ENCODE data around the gene KCNH5. TPM values are rescaled to one million over a fixed set of nuclear protein-coding genes. Genes with fewer than 3 reads are reported as not detected.

The KCNH5 gene
- total RNA-seq, 1 donor from 2014 or later: 0.29 TPM

DNA sequence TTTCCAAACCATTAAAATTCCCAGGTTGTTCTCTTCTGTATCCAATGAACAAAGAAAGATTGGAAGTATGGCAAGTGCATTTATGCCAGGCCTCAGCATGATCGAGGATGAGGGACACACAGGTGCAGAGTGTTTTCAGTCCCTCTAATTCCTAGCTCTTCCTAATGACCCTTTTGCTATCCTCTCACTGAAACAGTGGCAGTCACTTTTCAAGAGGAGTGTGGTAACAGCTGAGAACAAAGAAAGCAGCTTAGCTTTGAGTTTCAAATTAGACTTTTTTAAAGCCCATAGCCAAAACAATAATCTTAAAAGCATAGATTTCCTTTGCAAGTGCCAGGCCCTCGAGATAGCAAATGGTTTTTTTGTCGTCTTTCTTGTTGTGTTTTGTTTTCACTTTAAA is 110.8 kb downstream of the KCNH5 start:
- no peak overlapping the region for H3K27ac ChIP-seq
- H3K9me3 ChIP-seq: no peaks in the 10 kb centered on the region
- no peaks in the 10 kb centered on the region for H3K36me3 ChIP-seq
- intact Hi-C loops (cut with DNase I): no loop called here
- no peak for DNase-seq
- no peaks in the 10 kb centered on the region for H3K27me3 ChIP-seq
- no peaks in the 10 kb centered on the region for H3K4me1 ChIP-seq
- TF ChIP-seq, protein P1, sequence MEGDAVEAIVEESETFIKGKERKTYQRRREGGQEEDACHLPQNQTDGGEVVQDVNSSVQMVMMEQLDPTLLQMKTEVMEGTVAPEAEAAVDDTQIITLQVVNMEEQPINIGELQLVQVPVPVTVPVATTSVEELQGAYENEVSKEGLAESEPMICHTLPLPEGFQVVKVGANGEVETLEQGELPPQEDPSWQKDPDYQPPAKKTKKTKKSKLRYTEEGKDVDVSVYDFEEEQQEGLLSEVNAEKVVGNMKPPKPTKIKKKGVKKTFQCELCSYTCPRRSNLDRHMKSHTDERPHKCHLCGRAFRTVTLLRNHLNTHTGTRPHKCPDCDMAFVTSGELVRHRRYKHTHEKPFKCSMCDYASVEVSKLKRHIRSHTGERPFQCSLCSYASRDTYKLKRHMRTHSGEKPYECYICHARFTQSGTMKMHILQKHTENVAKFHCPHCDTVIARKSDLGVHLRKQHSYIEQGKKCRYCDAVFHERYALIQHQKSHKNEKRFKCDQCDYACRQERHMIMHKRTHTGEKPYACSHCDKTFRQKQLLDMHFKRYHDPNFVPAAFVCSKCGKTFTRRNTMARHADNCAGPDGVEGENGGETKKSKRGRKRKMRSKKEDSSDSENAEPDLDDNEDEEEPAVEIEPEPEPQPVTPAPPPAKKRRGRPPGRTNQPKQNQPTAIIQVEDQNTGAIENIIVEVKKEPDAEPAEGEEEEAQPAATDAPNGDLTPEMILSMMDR (IDR thresholded peaks at IDR 0.05): no peak
- H3K4me3 ChIP-seq: no peak overlapping the region
- ATAC-seq: no peak

DNA sequence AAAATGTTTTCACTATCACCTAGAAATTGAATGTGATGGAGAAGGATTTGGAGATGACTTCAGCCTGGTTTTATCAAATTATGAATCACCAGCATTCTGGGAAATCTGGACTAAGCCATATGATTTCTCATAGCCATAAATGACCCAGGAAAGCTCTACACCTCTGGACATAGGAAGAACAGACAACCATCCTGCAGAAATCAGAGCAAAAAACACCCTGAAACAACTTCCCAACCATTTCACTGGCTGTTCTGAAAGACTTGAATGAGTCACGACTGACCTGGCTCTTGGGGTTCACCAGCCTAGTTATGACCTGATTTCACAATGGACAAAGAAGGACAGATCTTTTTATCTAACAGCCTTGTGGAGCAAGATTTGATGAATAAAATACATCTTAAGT is 123.8 kb downstream of the KCNH5 start:
- intact Hi-C loops (cut with DNase I): no loop called here
- TF ChIP-seq, protein P1 (IDR thresholded peaks at IDR 0.05): no peak
- no peaks in the 10 kb centered on the region for H3K9me3 ChIP-seq
- DNase-seq (no peak), ATAC-seq (no peak)
- H3K27me3 ChIP-seq: no peaks in the 10 kb centered on the region
- no peaks in the 10 kb centered on the region for H3K4me1 ChIP-seq
- no peak overlapping the region for H3K4me3 ChIP-seq
- no peak overlapping the region for H3K27ac ChIP-seq
- no peaks in the 10 kb centered on the region for H3K36me3 ChIP-seq

DNA sequence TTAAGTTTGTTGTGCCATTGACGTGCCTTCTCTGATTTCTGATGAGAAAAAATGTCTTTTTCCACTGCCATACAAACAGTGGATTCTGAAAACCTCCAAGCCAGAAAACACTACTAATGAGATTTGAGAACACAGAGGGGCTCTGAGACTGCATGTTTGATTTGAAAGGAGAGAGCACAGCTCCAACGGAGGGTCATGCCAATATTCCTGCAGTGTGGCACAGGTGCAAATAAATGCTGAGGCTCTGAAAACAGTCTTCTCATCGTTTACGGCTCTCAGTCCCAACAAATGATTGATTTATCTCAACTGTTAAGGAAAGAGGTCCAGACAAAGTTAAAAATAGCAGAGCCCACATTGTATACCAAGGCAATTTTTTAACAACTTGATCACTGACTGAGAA is 128.7 kb downstream of the KCNH5 start:
- TF ChIP-seq, protein P1 (IDR thresholded peaks at IDR 0.05): no peak
- DNase-seq: no peak
- H3K27ac ChIP-seq: no peak overlapping the region

DNA sequence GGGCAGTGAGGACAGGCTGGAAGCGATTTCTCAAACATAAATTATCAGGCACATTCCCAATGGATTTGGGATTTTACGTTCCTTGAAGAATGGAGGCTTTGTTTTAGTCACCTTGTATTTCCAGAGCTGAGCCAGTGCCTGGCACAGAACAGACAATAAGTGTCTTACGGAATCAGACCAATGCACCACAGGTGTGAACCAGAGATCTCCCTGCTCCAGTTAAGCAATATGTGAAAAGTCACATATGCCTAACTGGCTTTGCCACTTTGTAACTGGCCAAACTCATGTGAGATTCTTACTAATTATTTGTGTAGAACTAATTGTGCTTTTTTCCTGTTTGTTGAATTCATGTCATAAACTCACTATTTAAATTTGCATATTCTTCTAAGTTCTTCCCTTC is 130.4 kb downstream of the KCNH5 start:
- ATAC-seq (no peak), DNase-seq (no peak)
- no peaks in the 10 kb centered on the region for H3K4me1 ChIP-seq
- H3K9me3 ChIP-seq: no peaks in the 10 kb centered on the region
- no peaks in the 10 kb centered on the region for H3K36me3 ChIP-seq
- H3K27ac ChIP-seq: no peak overlapping the region
- intact Hi-C loops (cut with DNase I): no loop called here
- no peak overlapping the region for H3K4me3 ChIP-seq
- H3K27me3 ChIP-seq: no peaks in the 10 kb centered on the region
- TF ChIP-seq, protein P1 (IDR thresholded peaks at IDR 0.05): no peak

More for the DNA sequence above, 128.7 kb downstream of the KCNH5 start:
- Histone ChIP-seq H3K27me3 (no peaks in the 10 kb centered on the region), H3K4me3 (no peak overlapping the region), H3K4me1 (no peaks in the 10 kb centered on the region), H3K9me3 (no peaks in the 10 kb centered on the region), H3K36me3 (no peaks in the 10 kb centered on the region)
- intact Hi-C loops (cut with DNase I): no loop called here
- no peak for ATAC-seq

DNA sequence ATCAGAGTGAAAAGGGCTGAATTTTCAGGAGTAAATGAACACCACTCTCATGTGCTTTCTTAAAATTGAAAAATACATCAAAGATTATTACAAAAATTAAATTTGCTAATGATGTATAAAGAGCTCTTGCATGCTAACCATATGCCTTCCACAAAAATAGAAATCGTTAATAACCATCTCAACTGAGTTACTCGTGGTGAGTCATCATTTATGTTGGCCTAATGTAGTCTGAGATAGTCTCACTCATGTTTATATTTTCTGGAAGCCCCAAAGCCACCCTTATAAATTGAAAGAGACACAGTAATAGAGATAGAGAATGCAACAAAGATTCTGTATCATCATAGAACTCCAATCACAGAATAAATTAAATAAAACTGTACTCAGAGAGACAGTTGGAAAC is 131.2 kb downstream of the KCNH5 start:
- Histone ChIP-seq H3K36me3 (no peaks in the 10 kb centered on the region), H3K9me3 (no peaks in the 10 kb centered on the region), H3K4me3 (no peak overlapping the region), H3K4me1 (no peaks in the 10 kb centered on the region), H3K27ac (no peak overlapping the region), H3K27me3 (no peaks in the 10 kb centered on the region)
- ATAC-seq (no peak), DNase-seq (no peak)
- TF ChIP-seq, protein P1 (IDR thresholded peaks at IDR 0.05): no peak
- intact Hi-C loops (cut with DNase I): no loop called here

DNA sequence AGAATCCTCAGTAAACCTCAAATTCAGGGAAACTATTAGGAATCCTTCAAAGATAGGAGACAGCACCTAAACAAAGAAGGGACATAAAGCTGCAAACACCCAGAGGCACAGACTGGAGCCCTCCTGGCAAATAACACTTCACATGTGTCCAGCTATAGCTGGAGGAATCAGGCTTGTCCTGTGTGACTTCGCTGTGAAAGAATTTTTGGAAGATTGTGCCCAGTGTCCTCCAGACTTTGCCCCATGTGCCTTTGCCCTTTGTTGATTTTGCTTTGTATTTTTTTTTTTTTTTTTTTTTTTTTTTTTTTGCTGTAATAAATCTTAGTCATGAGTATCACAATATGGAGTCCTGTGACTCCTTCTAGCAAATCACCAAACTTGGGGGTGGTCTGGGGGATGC is 136.8 kb downstream of the KCNH5 start:
- TF ChIP-seq, protein P1 (IDR thresholded peaks at IDR 0.05): no peak
- intact Hi-C loops (cut with DNase I): no loop called here

More for the DNA sequence above, 136.8 kb downstream of the KCNH5 start:
- no peaks in the 10 kb centered on the region for H3K9me3 ChIP-seq
- no peaks in the 10 kb centered on the region for H3K4me1 ChIP-seq
- no peak overlapping the region for H3K4me3 ChIP-seq
- H3K27ac ChIP-seq: no peak overlapping the region
- no peaks in the 10 kb centered on the region for H3K36me3 ChIP-seq
- DNase-seq (no peak), ATAC-seq (no peak)
- no peaks in the 10 kb centered on the region for H3K27me3 ChIP-seq

All from upper lobe of right lung (tissue), 1 donor.